HepG2 (cell line): ENCODE data around the gene ARFGAP3. TPM values are rescaled to one million over a fixed set of nuclear protein-coding genes. Genes with fewer than 3 reads are reported as not detected.

Experiments used
- ATAC-seq: fragments of 200-7000 bp; cut with Tn5 transposase; 3 replicates; pipeline ENCODE4 v1.9.1; 2020; ENCODE audit warnings: mild to moderate bottlenecking, moderate library complexity
- BruUV-seq: library from RNA; stranded (reverse); fragments of 400-500 nt; replicated peaks from 2 replicates; lab custom pipeline; 2021; lab: Mats Ljungman, UMichigan
- CTCF ChIA-PET: fragments of 300-600 bp; formaldehyde crosslinking; extraction: SDS; loops from one replicate; lab custom pipeline; 2021; ENCODE audit warnings: low total read pairs, inconsistent platforms, low intra/inter-chr PET ratio; lab: Yijun Ruan, JAX
- POLR2A ChIA-PET: fragments of 350-600 bp; sonication (Branson Sonifier 250); formaldehyde crosslinking; loops from one replicate; lab custom pipeline; 2020; ENCODE audit warnings: antibody characterized with exemption, inconsistent platforms; lab: Yijun Ruan, JAX
- DNase-seq: peaks from one replicate; pipeline ENCODE4 v3.0.0-alpha.2; 2015; ENCODE audit warnings: low spot score
- FAIRE-seq: peaks from 3 replicates; lab custom pipeline; 2011; peaks lifted over from hg19 to GRCh38; lab: Jason Lieb, UNC
- H2AFZ ChIP-seq: one replicate; pipeline ENCODE4 v1.6.1; 2011; ENCODE audit warnings: low read length, inconsistent platforms
- H3K27ac ChIP-seq: fragments of 300-600 bp; 3 replicates; pipeline ENCODE4 v1.8.0; 2011; ENCODE audit warnings: mixed run types, mild to moderate bottlenecking, mixed read lengths, low read length, inconsistent platforms; ENCODE audit not compliant: insufficient read depth; ENCODE audit errors: extremely low read length
- H3K27me3 ChIP-seq, 2 experiments: fragments of 200-600 bp in 1 of 2; 2 replicates in 1 of 2; 3 replicates in 1 of 2; pipeline versions ENCODE4 v1.6.0 to v1.8.0; 2011; ENCODE audit warnings: low read length in 2 of 2, mild to moderate bottlenecking in 2 of 2, moderate library complexity in 2 of 2, inconsistent platforms in 1 of 2; ENCODE audit not compliant: insufficient read depth in 2 of 2, control insufficient read depth in 1 of 2
- H3K36me3 ChIP-seq, 2 experiments: fragments of 200-600 bp in 1 of 2; replicated peaks in 1 of 2; 2 replicates in 1 of 2; 3 replicates in 1 of 2; pipeline versions ENCODE4 v1.5.1 to v1.8.0; 2011; ENCODE audit warnings: low read length in 2 of 2, inconsistent platforms in 1 of 2; ENCODE audit not compliant: insufficient read depth in 2 of 2, control insufficient read depth in 1 of 2
- H3K4me1 ChIP-seq: 2 replicates; pipeline ENCODE4 v1.5.1; 2012; ENCODE audit warnings: low read length, inconsistent platforms; ENCODE audit not compliant: insufficient read depth
- H3K4me2 ChIP-seq: 2 replicates; pipeline ENCODE4 v1.6.0; 2011; ENCODE audit warnings: low read depth, low read length, inconsistent platforms
- H3K4me3 ChIP-seq, 3 experiments: fragments of 200-600 bp in 1 of 3; sonication (generic), shearing (Covaris generic) in 1 of 3; replicated peaks in 1 of 3; 2 replicates each; pipeline ENCODE4 v1.5.1; 2011 to 2016; ENCODE audit warnings: low read length in 3 of 3, inconsistent platforms in 2 of 3, low read depth in 2 of 3, mild to moderate bottlenecking in 2 of 3, control low read depth in 1 of 3, mixed read lengths in 1 of 3; ENCODE audit not compliant: insufficient read depth in 1 of 3
- H3K79me2 ChIP-seq: one replicate; pipeline ENCODE4 v1.6.1; 2011; ENCODE audit warnings: low read length, inconsistent platforms; ENCODE audit not compliant: insufficient read depth
- H3K9ac ChIP-seq: 2 replicates; pipeline ENCODE4 v1.6.0; 2011; ENCODE audit warnings: mild to moderate bottlenecking, low read depth, low read length, inconsistent platforms; ENCODE audit not compliant: insufficient read depth
- H3K9me3 ChIP-seq: 2 replicates; pipeline ENCODE4 v1.5.1; 2012; ENCODE audit warnings: mild to moderate bottlenecking, low read length
- H4K20me1 ChIP-seq: 2 replicates; pipeline ENCODE4 v1.6.0; 2011; ENCODE audit warnings: inconsistent platforms, mild to moderate bottlenecking, low read length, moderate library complexity; ENCODE audit not compliant: insufficient read depth
- BCL6 ChIP-seq: IDR thresholded peaks from 2 replicates; pipeline ENCODE4 v1.6.1; 2016; ENCODE audit warnings: missing genetic modification reagents, missing compliant biosample characterization
- KIAA2018 ChIP-seq: sonication (generic); formaldehyde crosslinking; IDR thresholded peaks from 2 replicates; pipeline ENCODE4 v1.5.0; 2020; ENCODE audit warnings: mild to moderate bottlenecking, missing genetic modification reagents, borderline replicate concordance
- MTF1 ChIP-seq: sonication (generic); formaldehyde crosslinking; IDR thresholded peaks from 2 replicates; pipeline ENCODE4 v1.5.0; 2020; ENCODE audit warnings: missing genetic modification reagents
- NFKB2 ChIP-seq: sonication (generic); formaldehyde crosslinking; IDR thresholded peaks from 2 replicates; pipeline ENCODE4 v1.4.0; 2020; ENCODE audit warnings: missing genetic modification reagents, borderline replicate concordance
- NR2F2 ChIP-seq: IDR thresholded peaks from 2 replicates; pipeline ENCODE4 v1.6.1; 2012; ENCODE audit warnings: low read depth, inconsistent platforms, borderline replicate concordance
- SNAPC4 ChIP-seq: sonication (generic); formaldehyde crosslinking; IDR thresholded peaks from 2 replicates; pipeline ENCODE4 v1.4.0; 2020; ENCODE audit warnings: mild to moderate bottlenecking, missing genetic modification reagents
- STAG1 ChIP-seq: sonication (generic); formaldehyde crosslinking; IDR thresholded peaks from 2 replicates; pipeline ENCODE4 v1.4.0; 2020; ENCODE audit warnings: missing genetic modification reagents
- TAF15 ChIP-seq: fragments of 200-400 bp; formaldehyde crosslinking; IDR thresholded peaks from one replicate; pipeline ENCODE4 v1.6.1; 2018; ENCODE audit warnings: mild to moderate bottlenecking, low read depth, low read length; ENCODE audit not compliant: poor library complexity, severe bottlenecking
- TARDBP ChIP-seq: sonication (generic); formaldehyde crosslinking; IDR thresholded peaks from 2 replicates; pipeline ENCODE4 v1.8.0; 2022; ENCODE audit warnings: mild to moderate bottlenecking, missing genetic modification reagents
- ZNF296 ChIP-seq: sonication (generic); formaldehyde crosslinking; conservative IDR thresholded peaks from 2 replicates; pipeline ENCODE4 v1.5.0; 2020; ENCODE audit warnings: mild to moderate bottlenecking, missing genetic modification reagents
- WGBS: methylation state at CpG from one replicate; pipeline ENCODE4 v1.1.6; 2017; ENCODE audit warnings: low lambda C conversion rate; 5-methylcytosine and 5-hydroxymethylcytosine counted together
- in situ Hi-C: cut with HindIII; loops from 2 replicates; pipeline ENCODE4 v1.10.0; 2017; ENCODE audit warnings: low pct_unique_long_range_greater_than_20kb; ENCODE audit not compliant: extremely low pct_ligation_motif_present
- intact Hi-C: fragments of 100-400 bp; cut with micrococcal nuclease; formaldehyde crosslinking; loops from one replicate; pipeline ENCODE4 v1.10.0; 2022; ENCODE audit not compliant: unreplicated experiment
- polyA plus RNA-seq, 8 experiments: library from polyadenylated mRNA; depleted of rRNA in 3 of 8; stranded (reverse) in 7 of 8; unstranded in 1 of 8; fragments of >200 nt; fragmentation: Illumina TruSeq in 4 of 8; extraction: Trizol in 4 of 8; gene quantifications; 2 replicates each; pipeline versions ENCODE4 v1.2.1 to v1.2.3, GENCODE V29; 2011 to 2016; ENCODE audit warnings: low read depth in 4 of 8, missing spikeins in 1 of 8, mixed read lengths in 1 of 8; ENCODE audit not compliant: insufficient read depth in 1 of 8
- total RNA-seq, 5 experiments: library from RNA; depleted of rRNA; stranded (reverse); fragments of >200 nt; fragmentation: Illumina TruSeq; extraction: Trizol; gene quantifications; 2 replicates each; pipeline ENCODE4 v1.2.3, GENCODE V29; 2016; ENCODE audit warnings: low read depth in 1 of 5

Gene ARFGAP3
- total and polyA plus RNA-seq, 2 of the 13 experiments (the other 11 are each of a cell fraction or from before 2014, with no cell fraction given), result 41.7 to 61.6 TPM

- TF ChIP-seq TARDBP (CRISPR knock-in tag), result no peak
- no peak for TF ChIP-seq NFKB2
- no peak for TF ChIP-seq STAG1
- TF ChIP-seq SNAPC4, result no peak
- TF ChIP-seq, all 625 proteins: peak for 0
Measured at GRCh38 chr22:42897960-42898359, 40.9 kb upstream of the ARFGAP3 start (continued).

GRCh38 chr22:42895541-42895981, 38.5 kb upstream of the ARFGAP3 start:
- H3K9me3 ChIP-seq, result no peaks in the 10 kb centered on the region
- in situ Hi-C loops, result no loop called here
- TF ChIP-seq NR2F2, result no peak
- TF ChIP-seq TAF15, result no peak
- no peak for TF ChIP-seq KIAA2018
- TF ChIP-seq BCL6 (CRISPR knock-in tag), result no peak
- no peak for TF ChIP-seq MTF1 (CRISPR knock-in tag)
- no peak for TF ChIP-seq ZNF296 (CRISPR knock-in tag)

More at GRCh38 chr22:42895541-42895981, 38.5 kb upstream of the ARFGAP3 start:
- DNase-seq (no peak), FAIRE-seq (no peak), ATAC-seq (no peak)
- H4K20me1 ChIP-seq, result peaks cover 12% of the 10 kb centered on the region
- no peak overlapping the region for H3K4me3 ChIP-seq
- peaks cover 28% of the 10 kb centered on the region for H3K79me2 ChIP-seq
- H2AFZ ChIP-seq, result no peak overlapping the region
- no peak overlapping the region for H3K9ac ChIP-seq
- intact Hi-C loops, result no loop called here
- H3K27me3 ChIP-seq, result no peaks in the 10 kb centered on the region
- H3K36me3 ChIP-seq, result peaks cover 21 to 49% of the 10 kb centered on the region in 2 experiments; a peak in 4 of 5 replicates
- BruUV-seq, result no TSS peak
- CTCF ChIA-PET, result no interaction called here
- 96% methylated on average over 6 of the region's 9 CpGs for WGBS
- POLR2A ChIA-PET, result interaction anchor here (1.0 kb wide), 1 partner anchor 119 kb away, joined by 3 read pairs; the partner anchor contains the start of gene PACSIN2
- no peak overlapping the region for H3K27ac ChIP-seq
- H3K4me1 ChIP-seq, result no peaks in the 10 kb centered on the region
- H3K4me2 ChIP-seq, result no peak overlapping the region
